Measurements from ENCODE around the gene SMAD4. TPM values are rescaled to one million over a fixed set of nuclear protein-coding genes. Genes with fewer than 3 reads are reported as not detected.

Gene SMAD4
- total RNA-seq, 1 donor from 2014 or later, result 152 TPM

DNA sequence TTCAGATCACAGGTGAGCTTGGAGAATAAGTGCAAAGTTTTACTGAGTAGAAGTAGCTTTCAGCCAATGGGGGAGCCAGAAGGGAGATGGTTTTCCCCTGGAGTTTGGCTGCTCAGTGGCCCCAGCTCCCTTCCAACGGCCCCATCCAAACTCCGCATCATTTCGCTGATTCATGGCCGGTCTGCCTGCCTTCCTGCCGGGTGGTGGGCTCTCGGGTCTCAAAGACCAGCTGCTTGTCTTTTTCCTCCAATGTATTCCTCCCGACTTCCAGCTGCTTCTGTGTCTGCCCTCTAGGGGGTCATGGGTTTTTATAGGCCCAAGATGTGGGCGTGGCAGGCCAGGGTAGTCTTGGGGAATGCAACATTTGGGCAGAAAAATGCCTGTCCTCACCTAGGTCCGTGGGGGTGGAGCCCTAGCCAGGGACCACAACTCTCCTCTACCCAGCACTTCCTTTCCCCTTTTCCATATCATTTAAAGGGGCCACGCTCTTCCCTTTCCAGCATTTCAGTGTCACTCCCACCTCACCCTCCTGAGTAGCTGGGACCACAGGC is 94.0 kb downstream of the SMAD4 start:
- Mint-ChIP-seq H3K27ac (no peak overlapping the region), H3K27me3 (ENCODE audit: low read depth) (no peaks in the 10 kb centered on the region), H3K36me3 (no peaks in the 10 kb centered on the region), H3K9me3 (peaks cover 6% of the 10 kb centered on the region), H3K4me1 (no peaks in the 10 kb centered on the region), H3K4me3 (no peak overlapping the region)
- DNase-seq (ENCODE audit: low spot score in 2 of 2, unreplicated experiment in 2 of 2), result no peak
- TF ChIP-seq, protein P1, sequence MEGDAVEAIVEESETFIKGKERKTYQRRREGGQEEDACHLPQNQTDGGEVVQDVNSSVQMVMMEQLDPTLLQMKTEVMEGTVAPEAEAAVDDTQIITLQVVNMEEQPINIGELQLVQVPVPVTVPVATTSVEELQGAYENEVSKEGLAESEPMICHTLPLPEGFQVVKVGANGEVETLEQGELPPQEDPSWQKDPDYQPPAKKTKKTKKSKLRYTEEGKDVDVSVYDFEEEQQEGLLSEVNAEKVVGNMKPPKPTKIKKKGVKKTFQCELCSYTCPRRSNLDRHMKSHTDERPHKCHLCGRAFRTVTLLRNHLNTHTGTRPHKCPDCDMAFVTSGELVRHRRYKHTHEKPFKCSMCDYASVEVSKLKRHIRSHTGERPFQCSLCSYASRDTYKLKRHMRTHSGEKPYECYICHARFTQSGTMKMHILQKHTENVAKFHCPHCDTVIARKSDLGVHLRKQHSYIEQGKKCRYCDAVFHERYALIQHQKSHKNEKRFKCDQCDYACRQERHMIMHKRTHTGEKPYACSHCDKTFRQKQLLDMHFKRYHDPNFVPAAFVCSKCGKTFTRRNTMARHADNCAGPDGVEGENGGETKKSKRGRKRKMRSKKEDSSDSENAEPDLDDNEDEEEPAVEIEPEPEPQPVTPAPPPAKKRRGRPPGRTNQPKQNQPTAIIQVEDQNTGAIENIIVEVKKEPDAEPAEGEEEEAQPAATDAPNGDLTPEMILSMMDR (IDR thresholded peaks at IDR 0.05; ENCODE audit: unreplicated experiment), result no peak

DNA sequence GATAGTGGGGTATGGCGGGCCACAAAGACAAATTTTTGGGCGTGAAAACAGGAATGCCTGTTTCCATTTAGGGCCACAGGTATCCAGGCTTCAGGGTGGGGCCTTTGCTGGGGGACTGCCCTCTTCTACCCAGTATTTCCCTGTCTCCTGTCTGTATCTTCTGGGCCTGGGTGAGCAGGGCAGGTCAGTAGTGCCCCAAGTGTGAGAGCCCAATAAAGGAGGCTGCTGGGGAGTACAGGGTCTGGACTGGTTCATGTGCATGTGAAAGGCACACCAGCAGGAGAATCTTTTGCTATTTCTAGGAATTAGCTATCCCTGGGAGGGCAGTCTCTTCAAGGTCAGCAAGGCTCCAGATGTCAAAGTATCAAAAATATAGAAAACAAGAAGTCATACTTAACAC is 96.0 kb downstream of the SMAD4 start:
- Mint-ChIP-seq H3K27me3 (ENCODE audit: low read depth) (no peaks in the 10 kb centered on the region), H3K27ac (no peak overlapping the region), H3K9me3 (no peaks in the 10 kb centered on the region), H3K4me3 (no peak overlapping the region), H3K4me1 (no peaks in the 10 kb centered on the region), H3K36me3 (no peaks in the 10 kb centered on the region)
- DNase-seq (ENCODE audit: low spot score in 2 of 2, unreplicated experiment in 2 of 2), result no peak
- TF ChIP-seq, protein P1 (IDR thresholded peaks at IDR 0.05; ENCODE audit: unreplicated experiment), result no peak

- H3K36me3 Mint-ChIP-seq, result no peaks in the 10 kb centered on the region
- DNase-seq (ENCODE audit: low spot score in 2 of 2, unreplicated experiment in 2 of 2), result no peak
- H3K27me3 Mint-ChIP-seq (ENCODE audit: low read depth), result no peaks in the 10 kb centered on the region
Observed at GRCh38 chr18:51127664-51128063, 97.7 kb downstream of the SMAD4 start.

GRCh38 chr18:51128533-51128932 is 98.5 kb downstream of the SMAD4 start:
- Mint-ChIP-seq H3K9me3 (no peaks in the 10 kb centered on the region), H3K27me3 (ENCODE audit: low read depth) (no peaks in the 10 kb centered on the region), H3K4me1 (no peaks in the 10 kb centered on the region), H3K36me3 (no peaks in the 10 kb centered on the region), H3K4me3 (no peak overlapping the region), H3K27ac (no peak overlapping the region)
- TF ChIP-seq, protein P1 (IDR thresholded peaks at IDR 0.05; ENCODE audit: unreplicated experiment), result no peak
- DNase-seq (ENCODE audit: low spot score in 2 of 2, unreplicated experiment in 2 of 2), result no peak

More at GRCh38 chr18:51127664-51128063, 97.7 kb downstream of the SMAD4 start:
- Mint-ChIP-seq H3K27ac (no peak overlapping the region), H3K9me3 (no peaks in the 10 kb centered on the region), H3K4me3 (no peak overlapping the region), H3K4me1 (no peaks in the 10 kb centered on the region)
- TF ChIP-seq, protein P1 (IDR thresholded peaks at IDR 0.05; ENCODE audit: unreplicated experiment), result no peak

DNA sequence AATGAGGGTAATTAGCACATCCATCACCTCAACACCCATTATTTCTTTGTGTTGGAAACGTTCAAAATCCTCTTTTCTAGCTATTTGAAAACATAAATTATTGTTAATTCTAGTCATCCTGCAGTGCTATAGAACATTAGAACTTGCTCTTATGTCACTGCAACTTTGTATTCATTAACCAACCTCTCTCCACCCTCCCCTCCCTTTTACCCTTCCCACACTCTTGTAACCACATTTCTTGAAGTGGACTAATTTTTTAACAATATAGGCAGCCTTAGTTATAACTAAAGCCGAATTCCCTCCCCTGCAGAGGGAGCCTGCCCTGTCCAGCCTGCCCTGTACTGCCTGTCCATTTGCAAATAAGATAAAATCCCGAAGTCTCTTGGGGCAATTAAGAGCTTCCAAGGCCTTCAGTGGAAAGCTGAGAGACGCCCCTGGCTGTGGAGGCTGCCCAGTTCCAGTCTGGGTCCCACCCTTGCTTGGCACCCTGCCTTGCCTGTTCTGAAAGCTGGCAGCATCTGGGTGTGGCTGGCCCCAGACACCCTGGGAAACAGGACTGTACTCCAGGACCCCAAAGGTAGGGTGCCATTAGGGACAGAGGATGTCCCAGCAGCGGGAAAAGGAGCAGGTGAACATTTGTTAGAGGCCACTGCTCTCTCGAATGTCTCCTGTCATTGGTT is 102.4 kb downstream of the SMAD4 start:
- no peak overlapping the region for H3K27ac Mint-ChIP-seq
- no peaks in the 10 kb centered on the region for H3K4me1 Mint-ChIP-seq
- H3K36me3 Mint-ChIP-seq, result no peaks in the 10 kb centered on the region
- H3K27me3 Mint-ChIP-seq (ENCODE audit: low read depth), result no peaks in the 10 kb centered on the region
- no peak overlapping the region for H3K4me3 Mint-ChIP-seq
- no peaks in the 10 kb centered on the region for H3K9me3 Mint-ChIP-seq
- DNase-seq (ENCODE audit: low spot score in 2 of 2, unreplicated experiment in 2 of 2), result no peak
- TF ChIP-seq, protein P1 (IDR thresholded peaks at IDR 0.05; ENCODE audit: unreplicated experiment), result no peak
